SK-N-SH (cell line): ENCODE measurements around the gene CNTFR. TPM values are rescaled to one million over a fixed set of nuclear protein-coding genes. Genes with fewer than 3 reads are reported as not detected.
A peak's percentile ranks its signal among the peaks of the same experiment; 100 is the strongest.

ENCODE experiments used
- CTCF ChIA-PET: fragments of 300-600, 350-600 bp; formaldehyde crosslinking; extraction: SDS; loops from one replicate; lab custom pipeline; 2021; lab: Yijun Ruan, JAX
- POLR2A ChIA-PET: fragments of 350-600 bp; sonication (Branson Sonifier 250); formaldehyde crosslinking; extraction: SDS; loops from one replicate; lab custom pipeline; 2020; ENCODE audit warnings: antibody characterized with exemption, inconsistent platforms; lab: Yijun Ruan, JAX
- DNase-seq: peaks from one replicate; pipeline ENCODE4 v3.0.0; 2012
- H2AFZ ChIP-seq: fragments of 200-600 bp; sonication (generic); 2 replicates; pipeline ENCODE4 v1.8.1; 2016; ENCODE audit warnings: antibody characterized with exemption, mild to moderate bottlenecking, low read depth
- H3F3A ChIP-seq: fragments of 200-600 bp; sonication (generic); replicated peaks from 2 replicates; pipeline ENCODE3; 2016; ENCODE audit warnings: antibody characterized with exemption, mild to moderate bottlenecking; ENCODE audit not compliant: insufficient read depth
- H3K27ac ChIP-seq, 2 experiments: fragments of 200-500 bp in 1 of 2; fragments of 200-600 bp in 1 of 2; sonication (Bioruptor generic) in 1 of 2; sonication (generic), shearing (Covaris generic) in 1 of 2; 2 replicates each; pipeline versions ENCODE4 v1.5.1 to v1.6.1; 2014 to 2016; ENCODE audit warnings: low read depth in 2 of 2, inconsistent platforms in 1 of 2, low read length in 1 of 2, mild to moderate bottlenecking in 1 of 2, mixed read lengths in 1 of 2
- H3K27me3 ChIP-seq: fragments of 200-600 bp; sonication (generic), shearing (Covaris generic); 2 replicates; pipeline ENCODE4 v1.6.1; 2016; ENCODE audit warnings: mixed run types; ENCODE audit not compliant: insufficient read depth
- H3K36me3 ChIP-seq, 2 experiments: fragments of 200-500 bp in 1 of 2; fragments of 200-600 bp in 1 of 2; sonication (Bioruptor generic) in 1 of 2; sonication (generic) in 1 of 2; replicated peaks in 1 of 2; 2 replicates each; pipeline versions ENCODE3 to v1.5.1; 2014 to 2016; ENCODE audit warnings: low read length in 1 of 2, mild to moderate bottlenecking in 1 of 2; ENCODE audit not compliant: insufficient read depth in 2 of 2, control insufficient read depth in 1 of 2
- H3K4me1 ChIP-seq, 2 experiments: fragments of 200-500 bp in 1 of 2; fragments of 200-600 bp in 1 of 2; sonication (Bioruptor generic) in 1 of 2; sonication (generic), shearing (Covaris generic) in 1 of 2; 2 replicates each; pipeline versions ENCODE4 v1.5.1 to v1.6.1; 2014 to 2016; ENCODE audit warnings: low read depth in 1 of 2, low read length in 1 of 2, mixed run types in 1 of 2; ENCODE audit not compliant: insufficient read depth in 2 of 2, control insufficient read depth in 1 of 2
- H3K4me2 ChIP-seq: fragments of 200-600 bp; sonication (generic), shearing (Covaris generic); 2 replicates; pipeline ENCODE4 v1.6.1; 2017; ENCODE audit warnings: mixed run types
- H3K4me3 ChIP-seq, 2 experiments: fragments of 200-500 bp in 1 of 2; fragments of 200-600 bp in 1 of 2; sonication (Bioruptor generic) in 1 of 2; sonication (generic), shearing (Covaris generic) in 1 of 2; 2 replicates each; pipeline versions ENCODE4 v1.5.1 to v1.8.1; 2014 to 2016; ENCODE audit warnings: low read depth in 2 of 2, inconsistent platforms in 1 of 2, low read length in 1 of 2, mild to moderate bottlenecking in 1 of 2, mixed read lengths in 1 of 2, moderate library complexity in 1 of 2
- H3K79me2 ChIP-seq: fragments of 200-600 bp; sonication (generic); 2 replicates; pipeline ENCODE4 v1.8.1; 2017; ENCODE audit warnings: mild to moderate bottlenecking; ENCODE audit not compliant: insufficient read depth
- H3K9ac ChIP-seq: fragments of 200-600 bp; sonication (generic); 2 replicates; pipeline ENCODE4 v1.6.1; 2017; ENCODE audit warnings: mixed run types
- H3K9me2 ChIP-seq: fragments of 200-600 bp; sonication (generic); 2 replicates; pipeline ENCODE4 v1.6.1; 2017; ENCODE audit warnings: mixed run types
- H3K9me3 ChIP-seq: fragments of 200-600 bp; sonication (generic); 2 replicates; pipeline ENCODE4 v1.6.1; 2017; ENCODE audit warnings: mixed run types, mild to moderate bottlenecking, moderate library complexity
- H4K20me1 ChIP-seq: fragments of 200-600 bp; sonication (generic); 2 replicates; pipeline ENCODE4 v1.6.1; 2017; ENCODE audit warnings: mild to moderate bottlenecking, mixed run types; ENCODE audit not compliant: insufficient read depth
- CHD2 ChIP-seq: fragments of 150-350 bp; IDR thresholded peaks from 2 replicates; pipeline ENCODE4 v1.6.1; 2018; ENCODE audit warnings: low read length; ENCODE audit not compliant: partially characterized antibody
- CTCF ChIP-seq: fragments of 200-600 bp; sonication (generic); IDR thresholded peaks from 2 replicates; pipeline ENCODE4 v1.6.1; 2017; ENCODE audit warnings: antibody characterized with exemption, mild to moderate bottlenecking, moderate library complexity
- EP300 ChIP-seq, 2 experiments: IDR thresholded peaks; 2 replicates each; pipeline versions ENCODE4 v1.4.0 to v1.6.1; 2012; ENCODE audit warnings: borderline replicate concordance in 1 of 2, low read depth in 1 of 2, low read length in 1 of 2
- EZH2phosphoT487 ChIP-seq: fragments of 200-600 bp; sonication (generic); IDR thresholded peaks from 2 replicates; pipeline ENCODE4 v1.6.1; 2017; ENCODE audit warnings: low read depth, mixed run types, mild to moderate bottlenecking, antibody characterized with exemption, moderate library complexity, borderline replicate concordance
- FOXJ3 ChIP-seq: sonication (generic); formaldehyde crosslinking; IDR thresholded peaks from 2 replicates; pipeline ENCODE4 v1.5.1; 2020; ENCODE audit warnings: mild to moderate bottlenecking, missing genetic modification reagents
- FOXM1 ChIP-seq: IDR thresholded peaks from 2 replicates; pipeline ENCODE4 v1.4.0; 2012; ENCODE audit warnings: low read depth, mild to moderate bottlenecking
- GABPA ChIP-seq: IDR thresholded peaks from 2 replicates; pipeline ENCODE4 v1.4.0; 2012; ENCODE audit warnings: low read depth, mild to moderate bottlenecking
- JUND ChIP-seq: IDR thresholded peaks from 2 replicates; pipeline ENCODE4 v1.4.0; 2012
- RAD21 ChIP-seq: IDR thresholded peaks from 2 replicates; pipeline ENCODE4 v1.6.1; 2012; ENCODE audit warnings: mild to moderate bottlenecking, low read length
- RCOR1 ChIP-seq: fragments of 150-350 bp; IDR thresholded peaks from 2 replicates; pipeline ENCODE4 v1.6.1; 2017; ENCODE audit warnings: antibody characterized with exemption, low read length
- TAF1 ChIP-seq: IDR thresholded peaks from 2 replicates; pipeline ENCODE4 v1.6.1; 2012; ENCODE audit warnings: low read depth, mild to moderate bottlenecking, low read length, moderate library complexity, borderline replicate concordance
- TEAD4 ChIP-seq: IDR thresholded peaks from 2 replicates; pipeline ENCODE4 v1.4.0; 2012; ENCODE audit warnings: mild to moderate bottlenecking, borderline replicate concordance; ENCODE audit not compliant: insufficient read depth
- YY1 ChIP-seq: IDR thresholded peaks from 2 replicates; pipeline ENCODE4 v1.4.0; 2012; ENCODE audit warnings: low read depth, mild to moderate bottlenecking
- WGBS: methylation state at CpG from one replicate; pipeline ENCODE4 v1.1.6; 2017; ENCODE audit warnings: low lambda C conversion rate; 5-methylcytosine and 5-hydroxymethylcytosine counted together
- polyA plus RNA-seq, 3 experiments: library from polyadenylated mRNA; depleted of rRNA; stranded (reverse); fragments of >200 nt; gene quantifications; 2 replicates each; pipeline ENCODE4 v1.2.3, GENCODE V29; 2012
- TF ChIP-seq, protein P1 (sequence below): fragments of 150-350 bp; IDR thresholded peaks from 2 replicates; pipeline ENCODE4 v1.6.1; 2017; ENCODE audit warnings: antibody characterized with exemption, low read length, low read depth, borderline replicate concordance
- TF ChIP-seq, protein P2 (sequence below): fragments of 150-350 bp; IDR thresholded peaks from 2 replicates; pipeline ENCODE4 v1.6.1; 2016; ENCODE audit warnings: mild to moderate bottlenecking, low read depth, low read length
- TF ChIP-seq, protein P3 (sequence below): IDR thresholded peaks from 2 replicates; pipeline ENCODE4; 2012

Gene CNTFR
- polyA plus RNA-seq, 1 of the 3 experiments (the other 2 are of a cell fraction), result 1.8 TPM

- TF ChIP-seq, protein P1, sequence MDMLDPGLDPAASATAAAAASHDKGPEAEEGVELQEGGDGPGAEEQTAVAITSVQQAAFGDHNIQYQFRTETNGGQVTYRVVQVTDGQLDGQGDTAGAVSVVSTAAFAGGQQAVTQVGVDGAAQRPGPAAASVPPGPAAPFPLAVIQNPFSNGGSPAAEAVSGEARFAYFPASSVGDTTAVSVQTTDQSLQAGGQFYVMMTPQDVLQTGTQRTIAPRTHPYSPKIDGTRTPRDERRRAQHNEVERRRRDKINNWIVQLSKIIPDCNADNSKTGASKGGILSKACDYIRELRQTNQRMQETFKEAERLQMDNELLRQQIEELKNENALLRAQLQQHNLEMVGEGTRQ, result no peak
- TF ChIP-seq, protein P2, sequence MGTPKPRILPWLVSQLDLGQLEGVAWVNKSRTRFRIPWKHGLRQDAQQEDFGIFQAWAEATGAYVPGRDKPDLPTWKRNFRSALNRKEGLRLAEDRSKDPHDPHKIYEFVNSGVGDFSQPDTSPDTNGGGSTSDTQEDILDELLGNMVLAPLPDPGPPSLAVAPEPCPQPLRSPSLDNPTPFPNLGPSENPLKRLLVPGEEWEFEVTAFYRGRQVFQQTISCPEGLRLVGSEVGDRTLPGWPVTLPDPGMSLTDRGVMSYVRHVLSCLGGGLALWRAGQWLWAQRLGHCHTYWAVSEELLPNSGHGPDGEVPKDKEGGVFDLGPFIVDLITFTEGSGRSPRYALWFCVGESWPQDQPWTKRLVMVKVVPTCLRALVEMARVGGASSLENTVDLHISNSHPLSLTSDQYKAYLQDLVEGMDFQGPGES, result no peak
- TF ChIP-seq CTCF, result no peak
- TF ChIP-seq CHD2, result no peak
- no peak for TF ChIP-seq EP300 (IDR thresholded peaks at IDR 0.05; ENCODE audit: borderline replicate concordance in 1 of 2, low read depth in 1 of 2, low read length in 1 of 2)
- TF ChIP-seq, protein P3, sequence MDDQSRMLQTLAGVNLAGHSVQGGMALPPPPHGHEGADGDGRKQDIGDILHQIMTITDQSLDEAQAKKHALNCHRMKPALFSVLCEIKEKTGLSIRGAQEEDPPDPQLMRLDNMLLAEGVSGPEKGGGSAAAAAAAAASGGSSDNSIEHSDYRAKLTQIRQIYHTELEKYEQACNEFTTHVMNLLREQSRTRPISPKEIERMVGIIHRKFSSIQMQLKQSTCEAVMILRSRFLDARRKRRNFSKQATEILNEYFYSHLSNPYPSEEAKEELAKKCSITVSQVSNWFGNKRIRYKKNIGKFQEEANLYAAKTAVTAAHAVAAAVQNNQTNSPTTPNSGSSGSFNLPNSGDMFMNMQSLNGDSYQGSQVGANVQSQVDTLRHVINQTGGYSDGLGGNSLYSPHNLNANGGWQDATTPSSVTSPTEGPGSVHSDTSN, result no peak
- TF ChIP-seq FOXJ3, result no peak
- TF ChIP-seq RCOR1, result no peak
- TF ChIP-seq FOXM1, result no peak
- no peak for TF ChIP-seq YY1
- no peak for TF ChIP-seq RAD21
- no peak for TF ChIP-seq TEAD4
- TF ChIP-seq GABPA, result no peak
- no peak for TF ChIP-seq EZH2phosphoT487
- TF ChIP-seq JUND, result no peak
These were observed 8.2 kb downstream of the CNTFR start (continued) for GRCh38 chr9:34581318-34581717.

- 50% methylated on average over 1 of the region's 8 CpGs for WGBS
- CTCF ChIA-PET, result interaction anchor here (0.9 to 12.0 kb wide), 8 partner anchors 9 to 117 kb away, joined by 3 to 129 read pairs (median 5); no protein-coding TSS in a partner anchor
- Histone ChIP-seq H3K4me2 (no peak overlapping the region), H3K36me3 (no peaks in the 10 kb centered on the region), H3K9me3 (no peaks in the 10 kb centered on the region), H3K4me1 (peaks cover 0 to 85% of the 10 kb centered on the region in 2 experiments; a peak in 2 of 4 replicates), H3K9ac (no peak overlapping the region)
- no peak for TF ChIP-seq TAF1
- TF ChIP-seq, all 33 proteins: peak for 0
- no peak for DNase-seq
- Histone ChIP-seq H3K27me3 (peaks cover 34% of the 10 kb centered on the region), H3K4me3 (no peak overlapping the region), H3F3A (no peaks in the 10 kb centered on the region), H2AFZ (no peak overlapping the region), H3K9me2 (no peaks in the 10 kb centered on the region), H3K79me2 (no peaks in the 10 kb centered on the region), H3K27ac (peak overlapping the region in 1 of 2 experiments; percentile 91; a peak in 2 of 4 replicates), H4K20me1 (no peaks in the 10 kb centered on the region)
- POLR2A ChIA-PET, result interaction anchor here (1.3 kb wide), 1 partner anchor 10 kb away, joined by 3 read pairs; no protein-coding TSS in a partner anchor
These were observed 9.2 kb downstream of the CNTFR start for GRCh38 chr9:34580358-34580757.
